Smooth muscle cell (in vitro differentiated cells): ENCODE measurements around the gene OGDHL. TPM values are rescaled to one million over a fixed set of nuclear protein-coding genes. Genes with fewer than 3 reads are reported as not detected.

ENCODE experiments used
- polyA plus RNA-seq: library from polyadenylated mRNA; unstranded; fragments of >200 nt; fragmentation: Nextera tagmentation; extraction: Ambion mirVana; gene quantifications from 2 replicates; pipeline ENCODE4 v1.2.1, GENCODE V29; 2016
- total RNA-seq: library from RNA; depleted of rRNA; stranded (reverse); fragments of >200 nt; gene quantifications from 2 replicates; pipeline ENCODE4 v1.2.3, GENCODE V29; 2014

OGDHL gene
- total and polyA plus RNA-seq, 2 experiments from 2014 or later = 1.3 to 1.7 TPM

Other genes with a start within 250 kb of the OGDHL start
- 14.9 and 15.7 TPM in 2 replicates for gene ERCC6, start 223.2 kb downstream of the OGDHL start, total RNA-seq
- gene ERCC6, start 223.2 kb downstream of the OGDHL start, polyA plus RNA-seq = 7.2 and 10.2 TPM in 2 replicates
- not detected in 2 replicates for gene SLC18A3, start 152.0 kb downstream of the OGDHL start, total RNA-seq
- gene SLC18A3, start 152.0 kb downstream of the OGDHL start, polyA plus RNA-seq = 0.46 TPM in 1 of 2 replicates, not detected in the other
- gene CHAT, start 148.3 kb downstream of the OGDHL start, total RNA-seq = not detected in 2 replicates
- not detected in 2 replicates for gene CHAT, start 148.3 kb downstream of the OGDHL start, polyA plus RNA-seq
- gene C10orf53, start 82.7 kb downstream of the OGDHL start, total RNA-seq = not detected in 2 replicates
- not detected in 2 replicates for gene C10orf53, start 82.7 kb downstream of the OGDHL start, polyA plus RNA-seq
- gene PARG, start 179.7 kb upstream of the OGDHL start, total RNA-seq = 25.4 and 36.2 TPM in 2 replicates
- gene PARG, start 179.7 kb upstream of the OGDHL start, polyA plus RNA-seq = 11.8 TPM in 2 replicates
- 9.1 and 13.7 TPM in 2 replicates for gene TIMM23B, start 179.7 kb upstream of the OGDHL start, total RNA-seq
- 9.5 and 11.9 TPM in 2 replicates for gene TIMM23B, start 179.7 kb upstream of the OGDHL start, polyA plus RNA-seq
- gene AGAP6, start 226.1 kb upstream of the OGDHL start, total RNA-seq = 6.8 and 7.1 TPM in 2 replicates
- gene AGAP6, start 226.1 kb upstream of the OGDHL start, polyA plus RNA-seq = 5.3 and 9.8 TPM in 2 replicates